GM12874 (cell line): ENCODE measurements around the gene GNAI3.

Experiments
- TF ChIP-seq, protein P1 (sequence below): IDR thresholded peaks from 2 replicates; pipeline ENCODE4 v1.5.1; 2011; ENCODE audit warnings: low read depth, mild to moderate bottlenecking, control low read depth, low read length, moderate library complexity; ENCODE audit not compliant: insufficient read depth

The GNAI3 gene

DNA sequence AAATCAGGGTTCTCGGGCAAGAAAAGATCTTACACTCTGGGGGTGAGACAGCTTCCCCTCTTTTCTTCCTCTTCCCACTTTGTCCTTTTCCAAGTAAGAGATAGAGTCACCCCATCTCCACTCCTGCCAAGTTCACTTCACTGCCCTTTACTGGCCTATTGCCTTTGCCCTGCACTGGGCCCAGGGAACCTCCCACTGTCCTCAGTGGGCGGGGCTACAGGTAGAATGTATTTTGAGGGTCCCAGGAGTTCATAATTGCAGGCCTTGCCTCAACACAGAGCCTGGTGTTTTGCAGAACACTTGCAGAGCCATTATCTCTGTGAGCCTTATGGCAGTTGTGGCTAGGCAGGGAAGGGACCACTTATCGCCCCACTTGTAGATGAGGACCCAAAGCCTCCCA, 74.5 kb downstream of the GNAI3 start:
- TF ChIP-seq, protein P1, sequence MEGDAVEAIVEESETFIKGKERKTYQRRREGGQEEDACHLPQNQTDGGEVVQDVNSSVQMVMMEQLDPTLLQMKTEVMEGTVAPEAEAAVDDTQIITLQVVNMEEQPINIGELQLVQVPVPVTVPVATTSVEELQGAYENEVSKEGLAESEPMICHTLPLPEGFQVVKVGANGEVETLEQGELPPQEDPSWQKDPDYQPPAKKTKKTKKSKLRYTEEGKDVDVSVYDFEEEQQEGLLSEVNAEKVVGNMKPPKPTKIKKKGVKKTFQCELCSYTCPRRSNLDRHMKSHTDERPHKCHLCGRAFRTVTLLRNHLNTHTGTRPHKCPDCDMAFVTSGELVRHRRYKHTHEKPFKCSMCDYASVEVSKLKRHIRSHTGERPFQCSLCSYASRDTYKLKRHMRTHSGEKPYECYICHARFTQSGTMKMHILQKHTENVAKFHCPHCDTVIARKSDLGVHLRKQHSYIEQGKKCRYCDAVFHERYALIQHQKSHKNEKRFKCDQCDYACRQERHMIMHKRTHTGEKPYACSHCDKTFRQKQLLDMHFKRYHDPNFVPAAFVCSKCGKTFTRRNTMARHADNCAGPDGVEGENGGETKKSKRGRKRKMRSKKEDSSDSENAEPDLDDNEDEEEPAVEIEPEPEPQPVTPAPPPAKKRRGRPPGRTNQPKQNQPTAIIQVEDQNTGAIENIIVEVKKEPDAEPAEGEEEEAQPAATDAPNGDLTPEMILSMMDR = no peak

DNA sequence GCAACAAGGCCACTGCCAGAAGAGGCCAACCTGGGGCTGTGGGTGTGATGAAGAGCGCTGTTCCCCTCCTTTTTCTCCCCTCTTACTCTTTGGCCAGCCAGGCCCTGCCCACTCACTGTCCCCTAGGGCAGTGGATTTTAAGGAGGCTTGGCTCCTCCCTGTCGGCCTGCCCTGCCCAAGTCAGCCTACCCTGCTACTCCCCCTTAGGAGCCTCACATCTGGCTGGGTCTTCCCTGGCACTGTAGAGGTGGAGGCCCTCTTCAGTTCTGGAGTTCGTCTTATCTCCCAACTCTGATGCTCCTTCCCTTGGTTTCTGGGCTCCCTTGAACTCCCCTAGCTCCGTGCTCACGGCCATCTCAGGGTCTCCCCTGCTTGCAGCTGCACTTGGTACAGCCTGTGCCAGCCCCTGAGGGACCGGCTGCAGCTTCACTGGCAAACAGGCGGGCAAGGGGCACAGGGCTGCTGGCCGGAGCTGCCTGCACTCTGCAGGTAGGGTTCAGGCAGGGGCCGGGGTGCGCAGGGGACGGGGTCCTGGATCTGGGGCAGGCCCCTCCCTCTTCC, 75.3 kb downstream of the GNAI3 start:
- TF ChIP-seq, protein P1 = no peak

DNA sequence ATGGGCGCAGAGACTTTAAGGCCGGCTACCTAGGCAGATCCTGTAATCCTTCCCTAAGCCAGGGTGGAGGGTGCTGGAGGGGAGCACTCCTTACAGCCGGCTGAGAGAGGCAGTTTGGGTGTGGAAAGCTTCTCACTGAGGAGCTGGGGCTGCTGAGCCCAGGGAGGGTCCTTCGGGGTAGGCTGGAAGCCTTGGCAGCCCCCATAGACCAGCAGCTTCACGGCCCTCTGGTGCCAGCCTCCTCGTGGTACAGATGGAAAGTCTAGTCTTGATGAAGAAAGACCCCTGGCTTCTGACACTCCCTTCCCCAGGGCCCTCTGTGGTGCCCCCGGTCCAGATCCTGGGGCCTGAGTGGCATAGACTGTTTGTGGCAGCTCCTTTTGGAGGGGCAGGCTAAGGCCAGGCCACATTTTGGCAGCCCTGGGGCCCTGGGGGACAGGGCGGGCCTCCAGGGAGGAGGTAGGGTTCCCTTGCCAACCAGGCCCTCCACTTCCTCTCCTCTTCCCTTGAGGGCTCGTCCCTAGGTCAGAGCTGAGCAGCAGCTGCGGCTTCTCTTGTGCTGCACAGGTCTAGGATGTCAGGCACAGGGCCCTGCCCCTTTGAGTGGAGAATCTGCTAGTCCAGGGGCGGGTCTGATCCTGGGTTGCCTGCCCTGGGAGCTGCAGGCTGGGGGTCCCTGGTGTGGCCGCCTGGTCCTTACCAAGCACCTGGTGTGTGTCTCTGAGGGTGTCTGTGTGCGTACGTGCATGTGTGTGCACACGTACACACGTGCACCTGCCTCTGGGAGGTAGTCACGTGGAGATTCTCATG, 76.0 kb downstream of the GNAI3 start:
- TF ChIP-seq, protein P1 = no peak

DNA sequence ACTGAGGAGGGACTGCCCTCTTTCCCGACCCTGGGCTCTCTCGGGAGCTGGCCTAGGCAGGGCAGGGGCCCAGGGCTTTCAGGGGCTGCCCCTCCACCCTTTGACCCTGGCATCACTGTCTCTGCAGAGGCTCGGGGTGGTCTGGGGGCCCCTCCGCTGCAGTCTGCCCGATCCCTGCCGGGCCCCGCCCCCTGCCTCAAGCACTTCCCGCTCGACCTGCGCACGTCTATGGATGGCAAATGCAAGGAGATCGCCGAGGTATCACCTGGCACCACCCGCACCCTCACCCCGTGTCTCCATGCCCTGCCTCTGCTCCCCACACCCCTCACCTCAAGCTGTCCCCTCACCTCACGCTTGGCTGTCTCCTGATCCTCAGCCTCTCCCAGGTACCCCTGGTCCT, 76.8 kb downstream of the GNAI3 start:
- TF ChIP-seq, protein P1 = no peak

- TF ChIP-seq, protein P1 = no peak
Measured at GRCh38 chr1:109625601-109626560, 77.5 kb downstream of the GNAI3 start.

GRCh38 chr1:109626682-109627408, 78.4 kb downstream of the GNAI3 start:
- TF ChIP-seq, protein P1 = no peak
